GM08714 (cell line): ENCODE data around the gene ZBTB32.
"Not testable (repeated sequence)": the region's sequence is repeated elsewhere in the genome, so short reads cannot be mapped to it uniquely, and the experiment has no call there.

Source experiments
- H3K4me3 ChIP-seq: fragments of 200-500 bp; sonication (Bioruptor generic); 2 replicates; pipeline ENCODE4 v1.5.1; 2014; ENCODE audit warnings: mild to moderate bottlenecking, low read length, inconsistent platforms
- ZNF274 ChIP-seq: IDR thresholded peaks from 2 replicates; pipeline ENCODE4 v1.6.1; 2012; ENCODE audit warnings: mild to moderate bottlenecking, low read depth, low read length

ZBTB32 gene, protein sequence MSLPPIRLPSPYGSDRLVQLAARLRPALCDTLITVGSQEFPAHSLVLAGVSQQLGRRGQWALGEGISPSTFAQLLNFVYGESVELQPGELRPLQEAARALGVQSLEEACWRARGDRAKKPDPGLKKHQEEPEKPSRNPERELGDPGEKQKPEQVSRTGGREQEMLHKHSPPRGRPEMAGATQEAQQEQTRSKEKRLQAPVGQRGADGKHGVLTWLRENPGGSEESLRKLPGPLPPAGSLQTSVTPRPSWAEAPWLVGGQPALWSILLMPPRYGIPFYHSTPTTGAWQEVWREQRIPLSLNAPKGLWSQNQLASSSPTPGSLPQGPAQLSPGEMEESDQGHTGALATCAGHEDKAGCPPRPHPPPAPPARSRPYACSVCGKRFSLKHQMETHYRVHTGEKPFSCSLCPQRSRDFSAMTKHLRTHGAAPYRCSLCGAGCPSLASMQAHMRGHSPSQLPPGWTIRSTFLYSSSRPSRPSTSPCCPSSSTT

DNA sequence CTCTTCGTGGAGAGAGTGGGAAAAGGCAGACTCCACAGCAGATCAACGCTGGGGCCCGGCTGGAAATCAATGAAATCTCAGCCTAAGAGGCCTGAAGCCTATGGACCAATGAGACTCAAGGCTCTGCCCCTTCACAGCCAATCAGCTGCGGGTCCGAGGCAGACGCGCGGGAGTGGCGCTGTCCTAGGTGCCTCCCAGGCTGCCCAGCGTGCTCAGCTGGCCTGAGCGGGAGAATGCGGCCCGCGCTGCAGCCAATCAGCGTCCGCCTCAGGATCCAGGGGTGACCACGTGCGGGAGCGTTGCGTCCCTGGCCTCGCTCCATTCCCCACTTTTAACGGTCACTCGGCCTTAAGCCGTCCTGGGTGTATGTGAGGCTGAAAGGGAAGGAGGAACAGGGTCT lies at the start of gene ZBTB32:
Gene ZBTB32, plus strand, starts transcription at position 341 of the 400 bp plus-strand sequence. CDS start 10,069 bp downstream, outside the sequence.
- TF ChIP-seq ZNF274: no peak
- H3K4me3 ChIP-seq: no peak within 1 kb of the TSS

GRCh38 chr19:35654828-35655227 lies 49.5 kb upstream of the ZBTB32 start:
- H3K4me3 ChIP-seq: not testable (repeated sequence)

DNA sequence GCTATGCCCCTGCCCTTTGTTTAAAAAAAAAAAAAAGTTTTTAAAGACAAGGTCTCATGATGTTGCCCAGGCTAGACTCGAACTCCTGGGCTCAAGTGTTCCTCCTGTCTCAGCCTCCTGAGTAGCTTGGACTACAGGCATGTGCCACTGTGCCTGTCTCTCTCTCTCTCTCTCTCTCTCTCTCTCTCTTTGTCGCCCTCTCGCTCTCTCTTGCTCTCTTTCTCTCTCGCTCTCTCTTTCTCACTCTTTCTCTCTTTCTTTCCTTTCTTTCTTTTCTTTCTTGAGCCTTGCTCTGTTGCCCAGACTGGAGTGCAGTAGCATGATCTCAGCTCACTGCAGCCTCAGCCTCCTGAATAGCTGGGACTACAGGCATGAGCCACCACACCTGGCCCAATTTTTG lies 48.8 kb upstream of the ZBTB32 start:
- H3K4me3 ChIP-seq: no peak overlapping the region
- no peak for TF ChIP-seq ZNF274

- H3K4me3 ChIP-seq: no peak overlapping the region
- TF ChIP-seq ZNF274: no peak
These were observed 47.7 kb upstream of the ZBTB32 start for GRCh38 chr19:35656700-35657099.

DNA sequence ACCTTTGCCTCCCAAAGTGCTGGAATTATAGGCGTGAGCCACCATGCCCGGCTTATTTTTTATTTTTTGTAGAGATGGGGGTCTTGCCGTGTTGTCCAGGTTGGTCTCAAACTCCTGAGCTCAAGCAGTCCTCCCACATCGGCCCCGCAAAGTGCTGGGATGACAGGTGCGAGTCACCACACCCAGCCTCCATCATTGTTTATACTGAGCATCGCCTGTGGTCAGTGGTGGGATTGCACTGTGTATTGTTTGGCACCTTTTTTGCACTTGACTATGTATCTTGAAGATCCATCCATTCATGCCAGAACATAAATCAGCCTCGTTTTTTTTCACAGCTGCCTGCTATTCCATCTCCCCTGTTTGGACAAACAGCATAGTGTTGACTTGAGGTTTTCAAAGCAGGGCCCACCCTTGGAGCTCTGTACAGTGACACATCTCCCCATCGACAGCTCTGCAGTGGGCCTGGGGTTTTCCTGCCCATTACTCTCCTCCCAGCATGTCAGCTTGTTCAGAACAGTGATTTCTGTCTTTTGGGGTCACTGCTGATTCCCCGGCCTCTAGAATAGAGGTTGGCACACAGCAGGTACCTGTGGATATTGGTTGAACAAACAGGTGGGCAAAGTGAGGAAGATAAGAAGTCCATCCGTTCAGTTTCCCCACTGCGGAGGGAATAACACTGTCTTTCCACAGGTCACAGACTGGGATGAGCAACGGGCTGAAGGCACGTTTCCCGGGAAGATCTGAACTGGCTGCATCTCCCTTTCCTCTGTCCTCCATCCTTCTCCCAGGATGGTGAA lies 46.3 kb upstream of the ZBTB32 start:
- TF ChIP-seq ZNF274: no peak
- no peak overlapping the region for H3K4me3 ChIP-seq

GRCh38 chr19:35661995-35662340 lies 42.4 kb upstream of the ZBTB32 start:
- no peak overlapping the region for H3K4me3 ChIP-seq
- no peak for TF ChIP-seq ZNF274

DNA sequence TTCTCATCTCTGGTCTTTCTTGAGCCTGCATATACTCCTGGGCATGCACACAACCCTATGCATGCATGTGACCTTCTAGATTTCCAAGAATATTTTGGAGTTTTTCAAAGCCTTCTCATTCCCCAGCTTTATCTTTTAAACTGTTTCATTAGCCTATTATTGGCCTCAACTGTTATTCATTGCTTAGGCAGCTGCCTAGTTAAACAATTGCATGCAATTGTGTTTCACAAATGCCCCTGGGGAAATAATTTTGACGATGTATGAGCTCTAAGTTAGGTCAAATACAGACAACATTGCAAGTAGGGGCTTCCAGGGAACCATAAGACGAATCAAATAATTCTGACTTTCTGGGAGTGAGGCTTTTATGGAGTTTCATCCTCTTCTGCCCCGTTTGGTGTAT lies 40.4 kb upstream of the ZBTB32 start:
- TF ChIP-seq ZNF274: no peak
- H3K4me3 ChIP-seq: no peak overlapping the region

GRCh38 chr19:35665157-35665556 lies 39.2 kb upstream of the ZBTB32 start:
- no peak overlapping the region for H3K4me3 ChIP-seq
- TF ChIP-seq ZNF274: no peak

GRCh38 chr19:35665604-35666003 lies 38.8 kb upstream of the ZBTB32 start:
- no peak overlapping the region for H3K4me3 ChIP-seq
- no peak for TF ChIP-seq ZNF274

GRCh38 chr19:35666251-35666913 lies 38.0 kb upstream of the ZBTB32 start, which contains the start of gene UPK1A:
UPK1A (plus strand) TSS chr19:35666517; CDS start chr19:35666813, 296 bp downstream.
- TF ChIP-seq ZNF274: no peak
- no peak within 1 kb of the TSS for H3K4me3 ChIP-seq

DNA sequence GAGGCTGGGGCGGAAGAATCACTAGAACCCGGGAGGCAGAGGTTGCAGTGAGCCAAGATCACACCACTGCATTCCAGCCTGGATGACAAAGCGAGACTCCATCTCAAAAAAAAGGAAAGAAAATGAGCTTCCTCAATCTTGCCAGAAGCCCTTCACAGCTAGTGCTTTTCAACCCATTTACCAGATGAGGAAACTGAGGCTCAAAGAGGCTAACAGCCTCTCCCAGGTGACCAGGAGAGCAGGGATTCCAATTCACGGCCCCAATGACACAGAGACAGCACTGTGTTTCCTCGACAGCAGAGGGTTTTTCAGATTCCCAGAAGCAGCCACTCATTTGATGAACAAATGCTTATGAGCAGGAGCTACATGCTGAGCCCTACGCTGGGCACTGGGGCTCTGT lies 34.8 kb upstream of the ZBTB32 start:
- no peak overlapping the region for H3K4me3 ChIP-seq
- TF ChIP-seq ZNF274: no peak

DNA sequence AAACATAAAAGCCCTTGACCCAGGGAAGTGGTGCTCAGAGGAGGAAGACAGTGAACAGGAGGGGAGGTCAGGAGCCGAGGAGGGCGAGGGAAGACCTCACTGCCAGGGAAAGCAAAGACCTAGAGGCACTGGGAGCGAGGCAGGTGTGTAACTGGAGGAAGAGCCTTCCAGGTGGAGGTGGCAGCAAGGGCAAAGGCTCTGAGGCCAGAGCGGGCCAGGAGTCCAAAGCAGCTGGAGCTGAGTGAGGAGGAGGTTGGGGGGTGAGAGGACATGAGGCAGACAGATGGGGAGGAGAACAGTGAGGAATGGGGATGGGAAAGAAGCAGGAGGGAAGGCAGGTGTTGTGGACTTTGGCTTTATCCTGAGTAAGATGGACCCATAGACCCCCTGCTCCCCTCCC lies 34.4 kb upstream of the ZBTB32 start:
- TF ChIP-seq ZNF274: no peak
- H3K4me3 ChIP-seq: no peak overlapping the region

- H3K4me3 ChIP-seq: no peak overlapping the region
- no peak for TF ChIP-seq ZNF274
These were observed 33.7 kb upstream of the ZBTB32 start for GRCh38 chr19:35670686-35671085.

GRCh38 chr19:35671818-35672217 lies 32.5 kb upstream of the ZBTB32 start:
- H3K4me3 ChIP-seq: no peak overlapping the region
- no peak for TF ChIP-seq ZNF274
